LNCaP clone FGC (cell line): ENCODE measurements around the gene CTSZ.

ENCODE experiments used
- DNase-seq: peaks from one replicate; pipeline ENCODE4 v3.0.0-alpha.2; 2011; ENCODE audit warnings: low read depth
- H3K4me3 ChIP-seq: 2 replicates; pipeline ENCODE4 v1.5.1; 2011; ENCODE audit warnings: mild to moderate bottlenecking, low read depth, low read length, control low read depth
- CTCF ChIP-seq: IDR thresholded peaks from 2 replicates; pipeline ENCODE4 v1.5.1; 2012; ENCODE audit warnings: mild to moderate bottlenecking; ENCODE audit not compliant: control insufficient read depth, insufficient read depth; ENCODE audit errors: extremely low read depth

CTSZ gene

DNA sequence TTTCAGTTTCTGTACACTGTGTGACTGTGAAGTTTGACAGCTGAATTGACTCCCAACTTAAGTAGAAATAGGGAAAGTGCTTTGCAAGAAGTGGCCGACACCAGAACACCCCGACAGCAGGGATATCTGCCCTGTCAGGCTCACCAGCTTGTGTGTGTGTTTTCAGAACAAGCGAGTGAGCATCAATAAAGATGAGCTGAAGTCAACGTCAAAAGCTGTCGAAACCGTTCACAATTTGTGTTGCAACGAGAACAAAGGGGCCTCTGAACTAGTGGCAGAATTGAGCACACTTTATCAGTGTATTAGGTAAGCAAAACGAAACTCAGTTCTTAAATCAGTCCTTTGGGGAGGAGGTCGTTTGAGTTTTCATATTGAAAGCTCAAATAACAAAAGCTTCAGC lies 15.3 kb downstream of the CTSZ start:
- TF ChIP-seq CTCF, result no peak
- DNase-seq, result no peak
- H3K4me3 ChIP-seq, result no peak overlapping the region

GRCh38 chr20:58990651-58991445 lies 16.2 kb downstream of the CTSZ start:
- DNase-seq, result no peak
- TF ChIP-seq CTCF, result no peak
- no peak overlapping the region for H3K4me3 ChIP-seq

DNA sequence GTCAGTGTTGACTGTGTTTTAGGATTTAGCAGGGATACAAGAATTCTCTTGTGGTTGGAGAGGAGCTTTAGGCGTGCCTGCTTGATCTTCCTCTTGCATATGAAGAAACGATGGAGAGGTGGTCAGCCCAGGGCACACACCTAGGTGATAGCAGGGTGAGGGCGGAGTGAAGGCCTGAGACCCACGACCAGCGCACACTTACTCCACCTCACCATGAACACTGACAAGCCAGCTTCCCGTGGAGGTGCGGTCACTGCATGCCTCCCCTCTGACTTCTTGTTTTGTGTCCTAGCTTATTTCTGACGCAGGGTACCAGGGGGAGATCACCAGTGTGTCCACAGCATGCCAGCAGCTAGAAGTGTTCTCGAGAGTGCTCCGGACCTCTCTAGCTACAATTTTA lies 17.9 kb downstream of the CTSZ start:
- no peak for DNase-seq
- no peak overlapping the region for H3K4me3 ChIP-seq
- no peak for TF ChIP-seq CTCF

DNA sequence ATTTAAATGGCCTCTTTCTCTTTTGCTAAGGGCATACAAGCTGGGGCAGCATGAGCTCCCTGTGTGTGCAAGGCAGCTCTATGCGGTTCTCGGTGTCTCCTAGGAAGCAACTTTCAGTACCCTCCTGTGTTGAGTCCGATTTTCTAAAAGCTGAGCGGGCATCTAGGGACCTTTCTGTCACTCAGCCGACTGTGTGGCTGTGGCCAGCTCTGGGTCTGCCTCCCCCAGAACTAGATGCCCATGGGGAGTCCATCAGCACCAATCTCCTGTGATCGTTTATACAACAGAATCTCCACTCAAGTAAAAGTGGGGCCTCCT lies 18.5 kb downstream of the CTSZ start:
- DNase-seq, result no peak
- no peak for TF ChIP-seq CTCF

DNA sequence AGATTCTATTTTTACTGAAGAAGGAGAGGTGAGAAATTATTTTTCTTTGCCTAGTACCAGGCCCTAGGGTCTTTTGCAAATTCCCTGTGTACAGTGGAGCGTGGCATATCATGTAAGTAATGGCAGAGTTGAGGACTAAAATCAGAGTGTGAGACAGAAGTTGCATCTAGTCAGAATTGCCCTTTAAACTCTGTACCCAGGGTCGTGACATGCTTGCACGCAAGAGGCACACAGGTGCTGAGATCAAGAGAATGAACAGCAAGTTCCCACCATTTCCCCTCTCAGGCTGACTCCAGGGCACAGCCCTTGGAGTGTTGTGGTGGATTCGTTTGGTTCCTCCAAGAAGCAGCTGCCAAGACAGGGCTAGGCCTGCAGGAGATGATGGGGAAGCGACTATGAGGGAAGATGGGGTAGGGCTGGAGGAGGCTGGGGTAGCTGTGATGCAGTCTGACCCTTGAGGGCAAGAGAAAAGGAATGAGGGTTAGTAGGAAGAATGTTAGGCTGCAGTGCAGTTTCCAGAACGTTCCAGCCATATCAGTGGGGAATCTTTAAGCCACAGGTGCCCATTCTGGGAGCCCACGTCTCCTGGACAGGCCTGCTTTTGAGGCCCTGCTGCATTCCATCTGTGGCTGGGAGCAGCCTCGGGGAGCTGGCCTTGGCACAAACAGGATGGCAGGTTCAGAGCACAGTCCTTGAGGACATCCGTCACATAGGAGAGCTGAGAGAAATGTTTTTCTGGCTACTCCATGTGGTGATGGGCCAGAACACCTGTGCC lies 19.1 kb downstream of the CTSZ start:
- no peak for TF ChIP-seq CTCF
- H3K4me3 ChIP-seq, result no peak overlapping the region
- no peak for DNase-seq

More for the DNA sequence above, 18.5 kb downstream of the CTSZ start:
- no peak overlapping the region for H3K4me3 ChIP-seq

GRCh38 chr20:58986968-58987517 lies 20.0 kb downstream of the CTSZ start:
- H3K4me3 ChIP-seq, result no peak overlapping the region
- no peak for DNase-seq
- TF ChIP-seq CTCF, result no peak
